Ovary (tissue), 3 donors: ENCODE measurements around the gene TGFB1.

ENCODE experiments used
- CTCF ChIP-seq, 3 donors: fragments of 450-650 bp in 2 of 3; fragments of 200-600 bp in 1 of 3; IDR thresholded peaks; one replicate each; pipeline versions ENCODE4 v1.5.1 to v1.8.0; 2016 to 2022; ENCODE audit warnings: antibody characterized with exemption in 3 of 3, mild to moderate bottlenecking in 1 of 3
- EP300 ChIP-seq: sonication (generic); formaldehyde crosslinking; IDR thresholded peaks from one replicate; pipeline ENCODE4 v1.6.1; 2017; ENCODE audit warnings: antibody characterized with exemption
- donor health status: DM: no; HTN: no; CAD: no.

GRCh38 chr19:41300555-41300954, 53.2 kb downstream of the TGFB1 start:
- TF ChIP-seq CTCF (IDR thresholded peaks at IDR 0.05) (no peak), EP300 (no peak)
